Tongue (tissue), 2 donors: ENCODE data around the gene GDPD4. TPM values are rescaled to one million over a fixed set of nuclear protein-coding genes. Genes with fewer than 3 reads are reported as not detected.

Experiments
- DNase-seq: peaks from one replicate; pipeline ENCODE4 v3.0.0-alpha.2; 2015
- total RNA-seq: library from RNA; depleted of rRNA; stranded (reverse); fragments of >200 nt; gene quantifications from one replicate; pipeline ENCODE4 v1.2.3, GENCODE V29; 2014

GDPD4 gene
- total RNA-seq, 1 donor from 2014 or later, result not detected

GRCh38 chr11:77173494-77173893 is 128.0 kb downstream of the GDPD4 start:
- no peak for DNase-seq

GRCh38 chr11:77172666-77172982 is 128.9 kb downstream of the GDPD4 start:
- DNase-seq, result no peak

- DNase-seq, result no peak
Measured at GRCh38 chr11:77171885-77172665, 129.4 kb downstream of the GDPD4 start.

GRCh38 chr11:77171254-77171653 is 130.2 kb downstream of the GDPD4 start:
- DNase-seq, result no peak

GRCh38 chr11:77170107-77170506 is 131.4 kb downstream of the GDPD4 start:
- no peak for DNase-seq

- no peak for DNase-seq
Measured at GRCh38 chr11:77167791-77168190, 133.7 kb downstream of the GDPD4 start.

- no peak for DNase-seq
Measured at GRCh38 chr11:77167111-77167626, 134.3 kb downstream of the GDPD4 start.

Other genes with a start within 250 kb of the GDPD4 start
- 11.8 TPM for gene CAPN5, start 234.7 kb downstream of the GDPD4 start, total RNA-seq
- 1.0 TPM for gene OMP, start 198.8 kb downstream of the GDPD4 start, total RNA-seq
- gene MYO7A, start 173.4 kb downstream of the GDPD4 start, total RNA-seq, result 3.9 TPM
- 69.1 TPM for gene PAK1, start 172.4 kb upstream of the GDPD4 start, total RNA-seq